ENCODE data around the gene PLD3.

The PLD3 gene

GRCh38 chr19:40416918-40417642 is 68.6 kb downstream of the PLD3 start:
- no peak for DNase-seq

- DNase-seq, result no peak
Measured at GRCh38 chr19:40417643-40417981, 69.1 kb downstream of the PLD3 start.

- no peak for DNase-seq
Measured at GRCh38 chr19:40418040-40418439, 69.5 kb downstream of the PLD3 start.

- no peak for DNase-seq
Measured at GRCh38 chr19:40419066-40419612, 70.6 kb downstream of the PLD3 start.

- no peak for DNase-seq
Measured at GRCh38 chr19:40419780-40420179, 71.3 kb downstream of the PLD3 start.

- DNase-seq, result no peak
Measured at GRCh38 chr19:40420451-40420765, 71.9 kb downstream of the PLD3 start.

GRCh38 chr19:40420766-40421765 is 72.6 kb downstream of the PLD3 start:
- DNase-seq, result no peak

- DNase-seq, result no peak
Measured at GRCh38 chr19:40421993-40422747, 73.7 kb downstream of the PLD3 start.

GRCh38 chr19:40422748-40423566 is 74.5 kb downstream of the PLD3 start:
- no peak for DNase-seq

GRCh38 chr19:40423938-40424337 is 75.4 kb downstream of the PLD3 start:
- DNase-seq, result no peak

GRCh38 chr19:40424637-40425449 is 76.3 kb downstream of the PLD3 start:
- DNase-seq, result no peak

- peak; percentile 96 for DNase-seq
Measured at GRCh38 chr19:40425450-40426287, 77.2 kb downstream of the PLD3 start, which contains the start of gene SERTAD1. Gene SERTAD1 (minus strand): TSS chr19:40425992. CDS start chr19:40423546, 2,446 bp downstream.
